ENCODE data around the gene TCN1. TPM values are rescaled to one million over a fixed set of nuclear protein-coding genes. Genes with fewer than 3 reads are reported as not detected.
"Not testable (repeated sequence)": the region's sequence is repeated elsewhere in the genome, so short reads cannot be mapped to it uniquely, and the experiment has no call there.

The TCN1 gene
- total RNA-seq, 2 experiments from 2014 or later, result not detected

DNA sequence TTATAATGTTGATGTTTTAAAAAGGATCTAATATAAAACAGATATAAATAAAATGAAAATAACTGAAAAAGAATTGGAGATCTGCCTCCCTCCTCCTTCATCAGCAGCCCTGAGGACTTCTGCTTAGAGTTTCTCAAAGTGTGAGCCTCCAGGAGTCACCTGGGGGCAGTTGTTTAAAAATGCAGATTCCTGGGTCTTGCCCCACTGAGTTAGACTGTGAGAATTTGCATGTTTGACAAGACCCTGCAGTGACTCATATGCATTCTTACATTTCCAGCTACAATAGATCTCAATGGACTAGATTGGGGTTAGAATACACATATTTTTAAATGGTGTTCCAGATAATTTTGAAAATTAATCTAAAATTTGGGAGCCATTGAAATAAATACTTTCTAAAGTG is 11.5 kb upstream of the TCN1 start:
- Mint-ChIP-seq H3K27me3 (peaks cover 9% of the 10 kb centered on the region), H3K4me1 (no peaks in the 10 kb centered on the region), H3K36me3 (ENCODE audit: low read depth) (no peaks in the 10 kb centered on the region), H3K4me3 (no peak overlapping the region), H3K9me3 (no peaks in the 10 kb centered on the region), H3K27ac (no peak overlapping the region)
- DNase-seq, result no peak
- ChIA-PET POLR2A (no interaction called here), CTCF (no interaction called here)

DNA sequence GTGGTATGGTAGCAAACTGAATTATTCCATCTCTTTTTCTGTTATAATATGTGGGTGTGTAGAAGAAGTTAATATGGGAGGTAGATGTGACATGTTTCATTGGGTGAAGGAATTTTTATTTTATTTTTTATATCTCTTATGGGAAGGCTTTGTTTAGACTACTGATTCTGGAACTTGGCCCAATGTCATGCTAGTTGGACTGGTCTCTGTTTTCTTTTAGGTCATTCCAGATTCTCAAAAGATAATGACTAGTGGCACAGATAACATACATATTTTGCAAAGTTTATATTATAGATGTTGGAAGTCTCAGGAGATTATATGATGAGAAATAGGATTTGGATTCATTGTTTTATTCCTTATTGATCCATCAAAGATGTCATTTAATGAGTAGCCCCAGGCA is 11.0 kb upstream of the TCN1 start:
- Mint-ChIP-seq H3K27ac (no peak overlapping the region), H3K9me3 (no peaks in the 10 kb centered on the region), H3K27me3 (peaks cover 7% of the 10 kb centered on the region), H3K36me3 (ENCODE audit: low read depth) (no peaks in the 10 kb centered on the region), H3K4me1 (no peaks in the 10 kb centered on the region), H3K4me3 (no peak overlapping the region)
- ChIA-PET CTCF (no interaction called here), POLR2A (no interaction called here)
- no peak for DNase-seq

DNA sequence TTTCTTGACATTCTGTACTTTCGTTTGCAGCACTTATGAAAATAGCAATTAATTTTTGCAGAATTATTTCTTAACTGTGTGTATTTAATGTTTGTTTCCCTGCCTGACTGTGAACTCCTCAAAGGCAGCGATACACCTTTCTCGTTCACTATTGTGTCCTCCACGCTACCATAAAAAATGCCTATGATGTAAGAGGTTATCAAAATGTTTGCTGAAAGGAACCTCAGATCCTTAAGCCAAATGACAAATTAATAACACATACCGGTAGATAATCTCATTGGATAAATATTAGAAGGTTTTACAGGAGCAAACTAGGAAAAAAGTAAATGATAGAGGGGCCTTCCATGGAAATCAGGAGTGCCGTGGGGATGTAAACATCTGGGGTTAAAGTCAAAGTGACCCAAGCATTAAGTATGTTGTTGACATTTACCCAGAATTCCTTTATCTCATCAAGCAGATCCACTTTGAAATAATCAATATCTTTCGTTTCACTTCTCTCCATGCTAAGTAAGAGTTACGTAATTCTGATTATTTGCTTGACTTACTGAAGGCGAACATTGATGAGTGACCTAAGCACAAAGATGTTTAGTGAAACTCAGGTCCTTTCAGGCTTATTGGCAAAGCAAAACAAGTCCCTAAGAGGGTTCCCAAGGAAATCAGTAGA is 9.7 kb upstream of the TCN1 start:
- H3K4me3 Mint-ChIP-seq, result no peak overlapping the region
- DNase-seq, result no peak
- ChIA-PET POLR2A (no interaction called here), CTCF (no interaction called here)
- no peaks in the 10 kb centered on the region for H3K4me1 Mint-ChIP-seq
- peaks cover 3% of the 10 kb centered on the region for H3K9me3 Mint-ChIP-seq
- peaks cover 7% of the 10 kb centered on the region for H3K27me3 Mint-ChIP-seq
- no peak overlapping the region for H3K27ac Mint-ChIP-seq
- H3K36me3 Mint-ChIP-seq (ENCODE audit: low read depth), result no peaks in the 10 kb centered on the region

DNA sequence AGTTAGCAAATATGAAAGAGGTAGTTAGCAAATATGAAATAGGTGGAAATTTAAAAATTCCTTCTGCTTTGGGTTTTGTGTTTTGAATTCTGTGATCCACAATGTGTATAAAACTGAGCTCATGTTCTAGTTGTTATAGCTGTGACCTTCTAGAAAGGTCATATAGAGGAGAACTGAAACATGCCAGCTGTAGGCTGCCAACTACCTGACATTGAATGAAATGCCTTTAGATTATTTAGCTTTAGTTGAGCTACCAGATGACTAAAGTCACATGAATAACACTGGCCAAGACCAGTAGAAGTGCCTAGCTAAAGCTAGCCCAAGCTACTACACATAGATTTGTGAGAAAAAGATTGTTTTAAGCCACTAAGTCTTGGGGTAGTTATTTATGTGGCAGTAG is 5.8 kb upstream of the TCN1 start:
- peaks cover 16% of the 10 kb centered on the region for H3K27me3 Mint-ChIP-seq
- no peak for DNase-seq
- CTCF ChIA-PET, result interaction anchor here (1.5 kb wide), 1 partner anchor 47 kb away, joined by 4 read pairs; no protein-coding TSS in a partner anchor
- POLR2A ChIA-PET, result no interaction called here
- H3K4me3 Mint-ChIP-seq, result no peak overlapping the region
- H3K27ac Mint-ChIP-seq, result no peak overlapping the region
- no peaks in the 10 kb centered on the region for H3K4me1 Mint-ChIP-seq
- no peaks in the 10 kb centered on the region for H3K36me3 Mint-ChIP-seq (ENCODE audit: low read depth)
- H3K9me3 Mint-ChIP-seq, result peaks cover 3% of the 10 kb centered on the region

DNA sequence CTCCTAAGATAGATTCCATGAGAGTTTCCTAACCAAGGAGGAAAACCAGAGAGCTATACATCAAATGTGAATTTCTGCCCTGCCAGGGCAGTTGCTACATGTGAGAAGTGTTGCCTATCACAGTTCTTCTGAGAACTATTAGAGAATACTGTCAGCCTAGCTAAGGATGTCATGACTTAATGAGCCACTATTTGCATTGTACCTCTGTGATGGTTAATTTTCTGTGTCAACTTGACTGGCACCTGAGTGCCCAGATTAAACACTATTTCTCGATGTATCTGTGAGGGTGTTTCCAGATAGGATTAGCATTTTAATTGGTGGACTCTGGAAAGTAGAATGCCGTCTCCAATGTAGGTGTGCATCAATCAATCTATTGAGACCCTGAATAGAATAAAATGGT is 1.7 kb upstream of the TCN1 start:
- CTCF ChIA-PET, result no interaction called here
- peaks cover 3% of the 10 kb centered on the region for H3K9me3 Mint-ChIP-seq
- no peak overlapping the region for H3K27ac Mint-ChIP-seq
- H3K27me3 Mint-ChIP-seq, result peaks cover 12% of the 10 kb centered on the region
- POLR2A ChIA-PET, result no interaction called here
- H3K4me1 Mint-ChIP-seq, result peaks cover 5% of the 10 kb centered on the region
- no peaks in the 10 kb centered on the region for H3K36me3 Mint-ChIP-seq (ENCODE audit: low read depth)
- no peak for DNase-seq
- H3K4me3 Mint-ChIP-seq, result no peak overlapping the region

DNA sequence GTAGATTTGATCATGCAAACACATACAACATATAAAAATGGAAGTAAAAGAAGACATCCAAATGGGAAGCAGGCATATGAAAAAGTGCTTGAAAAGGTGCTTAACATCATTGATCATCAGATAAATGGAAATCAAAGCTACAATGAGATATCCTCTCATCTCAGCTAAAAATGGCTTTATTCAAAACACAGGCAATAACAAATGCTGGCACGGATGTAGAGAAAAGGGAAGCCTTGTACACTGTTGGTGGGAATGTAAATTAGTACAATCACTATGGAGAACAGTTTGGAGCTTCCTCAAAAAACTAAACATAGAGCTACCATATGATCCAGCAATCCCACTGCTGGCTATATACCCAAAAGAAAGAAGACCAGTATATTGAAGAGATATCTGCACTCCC is 549 bp upstream of the TCN1 start:
- CTCF ChIA-PET, result no interaction called here
- Mint-ChIP-seq H3K27ac (no peak overlapping the region), H3K4me1 (peaks cover 5% of the 10 kb centered on the region), H3K9me3 (peaks cover 3% of the 10 kb centered on the region), H3K4me3 (no peak overlapping the region), H3K36me3 (ENCODE audit: low read depth) (no peaks in the 10 kb centered on the region), H3K27me3 (peaks cover 12% of the 10 kb centered on the region)
- DNase-seq, result no peak
- POLR2A ChIA-PET, result no interaction called here

DNA sequence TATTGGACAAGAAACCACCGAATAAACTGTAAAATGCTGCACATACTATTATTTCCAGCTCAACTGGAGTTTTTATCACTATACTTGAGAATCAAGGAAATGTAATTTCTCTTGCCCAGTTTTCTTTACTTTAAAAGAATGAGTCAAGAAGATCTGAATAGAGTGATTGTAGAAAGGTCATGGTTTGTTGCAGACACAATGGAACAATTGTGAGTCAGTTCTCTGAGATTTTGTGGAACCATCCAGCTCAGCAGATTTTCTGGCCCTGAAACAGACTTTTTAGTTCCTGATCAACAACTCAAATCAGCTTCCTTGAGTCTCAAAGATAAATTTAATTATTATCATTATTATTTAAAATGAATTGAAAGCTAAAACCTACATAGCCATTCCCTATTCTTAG is 1.3 kb downstream of the TCN1 start:
- Mint-ChIP-seq H3K4me1 (peaks cover 5% of the 10 kb centered on the region), H3K9me3 (no peaks in the 10 kb centered on the region), H3K4me3 (no peak overlapping the region), H3K36me3 (ENCODE audit: low read depth) (no peaks in the 10 kb centered on the region), H3K27me3 (peaks cover 10% of the 10 kb centered on the region), H3K27ac (no peak overlapping the region)
- DNase-seq, result no peak
- ChIA-PET POLR2A (no interaction called here), CTCF (no interaction called here)

DNA sequence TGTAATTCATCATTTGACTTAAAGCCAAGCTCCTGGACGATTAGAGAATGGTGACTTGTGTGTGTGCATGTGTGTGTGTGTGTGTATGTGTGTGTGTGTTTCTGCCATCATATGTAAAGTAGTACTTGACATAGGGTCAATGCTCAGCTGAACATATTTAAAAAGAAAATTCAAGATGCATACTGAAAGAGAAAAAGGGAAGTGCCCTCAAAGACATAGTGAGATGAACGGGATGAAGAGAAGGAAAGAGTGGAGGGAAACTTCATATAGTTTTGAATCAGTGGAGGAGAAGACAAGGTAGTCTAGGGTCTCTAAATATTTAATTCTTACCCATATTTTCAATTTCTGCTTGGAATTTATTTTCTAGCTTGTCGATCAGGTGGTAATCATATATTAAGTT is 4.0 kb downstream of the TCN1 start:
- no peak overlapping the region for H3K4me3 Mint-ChIP-seq
- peaks cover 3% of the 10 kb centered on the region for H3K27me3 Mint-ChIP-seq
- peaks cover 27% of the 10 kb centered on the region for H3K4me1 Mint-ChIP-seq
- peaks cover 10% of the 10 kb centered on the region for H3K9me3 Mint-ChIP-seq
- ChIA-PET POLR2A (no interaction called here), CTCF (no interaction called here)
- H3K36me3 Mint-ChIP-seq (ENCODE audit: low read depth), result peaks cover 18% of the 10 kb centered on the region
- DNase-seq, result no peak
- no peak overlapping the region for H3K27ac Mint-ChIP-seq

DNA sequence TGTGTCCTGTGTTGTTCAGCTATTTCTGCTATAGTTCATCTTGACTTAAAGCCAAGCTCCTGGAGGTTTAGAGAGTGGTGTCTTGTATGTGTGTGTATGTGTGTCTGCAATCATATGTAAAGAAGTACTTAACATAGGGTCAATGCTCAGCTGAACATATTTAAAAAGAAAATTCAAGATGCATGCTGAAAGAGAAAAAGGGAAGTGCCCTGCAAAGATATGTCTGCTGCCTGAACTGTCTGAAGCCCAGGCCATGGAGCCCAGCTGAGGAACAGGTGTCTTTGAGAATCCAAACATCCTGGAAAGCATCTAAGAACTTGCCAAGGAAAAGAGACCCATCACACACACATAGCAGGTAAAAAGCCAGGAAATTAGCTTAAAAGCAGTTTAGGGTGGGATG is 6.6 kb downstream of the TCN1 start:
- H3K4me1 Mint-ChIP-seq, result peaks cover 34% of the 10 kb centered on the region
- H3K27me3 Mint-ChIP-seq, result no peaks in the 10 kb centered on the region
- H3K27ac Mint-ChIP-seq, result peak overlapping the region; percentile 53
- ChIA-PET CTCF (interaction anchor here (0.7 to 1.4 kb wide), 3 partner anchors 22 to 59 kb away, joined by 3 read pairs; no protein-coding TSS in a partner anchor), POLR2A (interaction anchor here (1.7 kb wide), 1 partner anchor 59 kb away, joined by 5 read pairs; no protein-coding TSS in a partner anchor)
- peaks cover 25% of the 10 kb centered on the region for H3K36me3 Mint-ChIP-seq (ENCODE audit: low read depth)
- no peak for DNase-seq
- H3K9me3 Mint-ChIP-seq, result peaks cover 10% of the 10 kb centered on the region
- no peak overlapping the region for H3K4me3 Mint-ChIP-seq

DNA sequence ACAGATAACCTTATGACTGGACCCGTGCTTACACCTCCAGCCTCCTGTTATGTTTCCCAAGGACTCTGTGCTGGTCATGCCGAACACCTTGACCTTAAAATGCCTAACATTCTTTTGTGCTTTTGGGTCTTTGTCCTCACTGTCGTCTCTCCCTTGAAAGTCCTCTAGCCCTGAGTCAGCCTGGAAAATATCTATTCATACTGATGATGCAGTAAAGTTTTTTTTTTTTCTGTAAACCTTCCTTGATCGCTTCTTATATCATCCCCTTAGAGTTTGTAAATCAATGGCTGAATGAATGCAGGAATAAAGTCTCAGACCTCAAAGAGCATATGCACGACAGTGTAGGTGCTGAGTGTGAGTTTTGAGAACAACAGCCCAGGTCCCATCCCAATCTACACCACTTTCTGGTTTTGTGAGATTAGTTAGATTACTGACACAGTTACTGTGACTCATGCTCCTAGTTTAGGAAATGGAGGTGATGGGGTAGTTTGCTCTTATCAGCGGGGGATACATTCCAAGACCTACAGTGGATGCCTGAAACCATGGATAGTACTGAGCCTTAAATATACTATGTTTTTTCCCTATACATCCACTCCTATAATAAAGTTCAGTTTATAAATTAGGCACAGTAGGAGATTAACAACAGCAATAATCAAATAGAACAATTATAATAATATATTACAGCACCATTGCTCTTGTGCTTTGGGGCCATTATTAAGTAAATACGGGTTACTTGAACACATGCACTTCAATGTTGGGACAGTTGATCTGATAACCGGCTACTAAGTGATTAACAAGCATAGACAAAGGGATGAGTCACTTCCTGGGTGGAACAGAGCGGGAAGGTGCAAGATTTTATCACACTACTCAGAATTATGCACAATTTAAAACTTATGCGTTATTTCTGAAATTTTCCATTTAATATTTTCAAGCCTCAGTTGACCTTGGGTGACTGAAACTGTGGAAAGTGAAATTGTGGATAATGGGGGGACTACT is 8.6 kb downstream of the TCN1 start:
- peak; percentile 49 for DNase-seq
- Mint-ChIP-seq H3K27me3 (no peaks in the 10 kb centered on the region), H3K4me3 (peak overlapping the region; percentile 19), H3K27ac (peak overlapping the region; percentile 93), H3K4me1 (peaks cover 34% of the 10 kb centered on the region), H3K36me3 (ENCODE audit: low read depth) (peaks cover 25% of the 10 kb centered on the region), H3K9me3 (peaks cover 10% of the 10 kb centered on the region)
- POLR2A ChIA-PET, result interaction anchor here (0.6 to 1.7 kb wide), 3 partner anchors 48 to 83 kb away, joined by 3 to 5 read pairs (median 3); partner anchors contain the start of gene MRPL16
- CTCF ChIA-PET, result interaction anchor here (1.4 kb wide), 1 partner anchor 35 kb away, joined by 3 read pairs; no protein-coding TSS in a partner anchor

DNA sequence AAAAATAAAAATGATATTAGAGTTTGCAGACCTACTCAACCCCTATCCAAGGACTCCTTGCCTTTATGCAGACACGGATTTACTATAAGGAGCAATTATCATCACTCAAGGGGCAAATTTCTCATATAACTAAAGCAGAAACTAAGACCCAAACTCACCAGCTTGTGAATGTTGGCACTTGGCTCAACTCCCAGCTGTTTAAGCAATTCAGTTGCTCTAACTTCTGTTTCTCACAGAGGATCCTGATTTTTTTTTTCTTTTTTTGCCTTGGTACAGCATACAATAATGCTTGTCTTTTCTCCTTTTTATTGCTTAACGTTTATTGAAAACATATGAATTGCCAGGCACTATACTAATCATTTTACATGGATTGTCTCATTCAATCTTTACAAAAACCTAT is 11.4 kb downstream of the TCN1 start:
- Mint-ChIP-seq H3K27ac (no peak overlapping the region), H3K9me3 (peaks cover 13% of the 10 kb centered on the region), H3K27me3 (no peaks in the 10 kb centered on the region), H3K36me3 (ENCODE audit: low read depth) (peaks cover 25% of the 10 kb centered on the region), H3K4me3 (no peak overlapping the region), H3K4me1 (peaks cover 34% of the 10 kb centered on the region)
- no peak for DNase-seq
- POLR2A ChIA-PET, result interaction anchor here (0.7 kb wide), 1 partner anchor 9 kb away, joined by 3 read pairs; no protein-coding TSS in a partner anchor
- CTCF ChIA-PET, result no interaction called here

DNA sequence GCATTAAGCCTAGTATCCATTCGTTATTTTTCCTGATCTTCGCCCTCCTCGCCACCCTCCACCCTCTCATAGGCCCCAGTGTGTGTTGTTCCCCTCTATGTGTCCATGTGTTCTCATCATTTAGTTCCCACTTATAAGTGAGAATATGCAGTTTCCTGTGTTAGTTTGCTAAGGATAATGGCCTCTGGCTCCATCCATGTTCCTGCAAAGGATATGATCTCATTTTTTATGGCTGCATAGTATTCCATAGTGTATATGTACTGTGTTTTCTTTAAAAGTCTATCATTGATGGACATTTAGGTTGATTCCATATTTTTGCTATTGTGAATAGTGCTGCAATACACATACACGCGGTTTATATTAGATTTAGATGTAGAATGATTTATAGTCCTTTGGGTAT is 14.9 kb downstream of the TCN1 start:
- H3K27ac Mint-ChIP-seq; H3K36me3 Mint-ChIP-seq (ENCODE audit: low read depth); POLR2A ChIA-PET; H3K9me3 Mint-ChIP-seq; DNase-seq; H3K4me1 Mint-ChIP-seq; H3K4me3 Mint-ChIP-seq; CTCF ChIA-PET; H3K27me3 Mint-ChIP-seq: not testable (repeated sequence)

DNA sequence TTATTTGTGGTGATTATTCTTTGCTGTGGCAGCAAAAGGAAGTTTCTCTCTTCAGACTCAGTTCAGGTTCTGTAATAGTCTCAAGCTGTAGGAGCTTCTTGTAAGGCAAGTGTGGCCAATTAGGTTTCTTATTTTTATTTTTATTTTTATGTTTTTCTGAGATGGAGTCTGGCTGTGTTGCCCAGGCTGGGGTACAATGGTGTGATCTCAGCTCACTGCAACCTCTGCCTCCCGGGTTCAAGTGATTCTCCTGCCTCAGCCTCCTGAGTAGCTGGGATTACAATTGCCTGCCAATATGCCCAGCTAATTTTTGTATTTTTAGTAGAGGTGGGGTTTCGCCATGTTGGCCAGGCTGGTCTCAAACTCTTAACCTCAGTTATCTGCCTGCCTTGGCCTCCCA is 16.7 kb downstream of the TCN1 start:
- H3K9me3 Mint-ChIP-seq; H3K4me1 Mint-ChIP-seq; H3K4me3 Mint-ChIP-seq; H3K36me3 Mint-ChIP-seq (ENCODE audit: low read depth); DNase-seq; POLR2A ChIA-PET; H3K27me3 Mint-ChIP-seq; H3K27ac Mint-ChIP-seq; CTCF ChIA-PET: not testable (repeated sequence)

Measured in activated CD4-positive, alpha-beta memory T cell treated with anti-CD3 and anti-CD28 coated beads, Interleukin-2, amount 10 ng/mL, durations not matched to agents 7 days and 5 days (primary cell).